NT2/D1 (cell line): ENCODE measurements around the gene DAAM1.

Experiments
- DNase-seq: peaks from one replicate; pipeline ENCODE4 v3.0.0-alpha.2; 2011; ENCODE audit warnings: low read depth, low spot score
- H3K27me3 ChIP-seq: 2 replicates; pipeline ENCODE4 v1.6.0; 2011; ENCODE audit warnings: mild to moderate bottlenecking; ENCODE audit not compliant: insufficient read length, insufficient read depth
- H3K36me3 ChIP-seq: 2 replicates; pipeline ENCODE4 v1.6.1; 2011; ENCODE audit warnings: mild to moderate bottlenecking, low read length, mixed read lengths; ENCODE audit not compliant: insufficient read depth, insufficient read length
- H3K4me1 ChIP-seq: 2 replicates; pipeline ENCODE4 v1.5.1; 2011; ENCODE audit not compliant: insufficient read depth, insufficient read length
- H3K4me3 ChIP-seq: 2 replicates; pipeline ENCODE4 v1.5.1; 2011; ENCODE audit warnings: low read depth; ENCODE audit not compliant: insufficient read length
- H3K9ac ChIP-seq: 2 replicates; pipeline ENCODE4 v1.6.0; 2011; ENCODE audit warnings: low read depth; ENCODE audit not compliant: insufficient read length
- H3K9me3 ChIP-seq: 2 replicates; pipeline ENCODE4 v1.5.1; 2011; ENCODE audit warnings: mild to moderate bottlenecking, low read length; ENCODE audit not compliant: insufficient read depth
- SUZ12 ChIP-seq: IDR thresholded peaks from 2 replicates; pipeline ENCODE4 v1.6.1; 2011; ENCODE audit not compliant: insufficient read length, insufficient read depth; ENCODE audit errors: extremely low read depth
- YY1 ChIP-seq: IDR thresholded peaks from 2 replicates; pipeline ENCODE4 v1.6.1; 2011; ENCODE audit not compliant: insufficient read length, insufficient read depth
- ZNF274 ChIP-seq: IDR thresholded peaks from 2 replicates; pipeline ENCODE4 v1.6.1; 2011; ENCODE audit warnings: mild to moderate bottlenecking, low read depth, low read length

DAAM1 gene

GRCh38 chr14:59275668-59276067 lies 87.2 kb downstream of the DAAM1 start:
- TF ChIP-seq ZNF274 (no peak), YY1 (no peak), SUZ12 (no peak)
- Histone ChIP-seq H3K9ac (no peak overlapping the region), H3K9me3 (no peaks in the 10 kb centered on the region), H3K4me3 (no peak overlapping the region), H3K4me1 (no peaks in the 10 kb centered on the region), H3K27me3 (no peaks in the 10 kb centered on the region), H3K36me3 (no peaks in the 10 kb centered on the region)
- DNase-seq, result no peak

- H3K27me3 ChIP-seq, result no peaks in the 10 kb centered on the region
- no peak overlapping the region for H3K9ac ChIP-seq
Observed at GRCh38 chr14:59276235-59276634, 87.8 kb downstream of the DAAM1 start.

GRCh38 chr14:59277659-59278058 lies 89.2 kb downstream of the DAAM1 start:
- Histone ChIP-seq H3K4me1 (no peaks in the 10 kb centered on the region), H3K36me3 (no peaks in the 10 kb centered on the region), H3K4me3 (no peak overlapping the region), H3K9me3 (no peaks in the 10 kb centered on the region), H3K9ac (no peak overlapping the region), H3K27me3 (no peaks in the 10 kb centered on the region)
- no peak for TF ChIP-seq SUZ12
- TF ChIP-seq YY1, result no peak
- no peak for TF ChIP-seq ZNF274
- no peak for DNase-seq

More at GRCh38 chr14:59276235-59276634, 87.8 kb downstream of the DAAM1 start:
- H3K4me1 ChIP-seq, result no peaks in the 10 kb centered on the region
- no peak for DNase-seq
- no peaks in the 10 kb centered on the region for H3K9me3 ChIP-seq
- H3K4me3 ChIP-seq, result no peak overlapping the region
- no peaks in the 10 kb centered on the region for H3K36me3 ChIP-seq
- TF ChIP-seq YY1, result no peak
- no peak for TF ChIP-seq ZNF274
- no peak for TF ChIP-seq SUZ12

GRCh38 chr14:59278111-59278510 lies 89.6 kb downstream of the DAAM1 start:
- no peaks in the 10 kb centered on the region for H3K36me3 ChIP-seq
- no peak for TF ChIP-seq ZNF274
- TF ChIP-seq YY1, result no peak
- no peak for TF ChIP-seq SUZ12
- H3K4me1 ChIP-seq, result no peaks in the 10 kb centered on the region
- no peaks in the 10 kb centered on the region for H3K9me3 ChIP-seq
- H3K27me3 ChIP-seq, result no peaks in the 10 kb centered on the region
- no peak for DNase-seq
- no peak overlapping the region for H3K9ac ChIP-seq
- H3K4me3 ChIP-seq, result no peak overlapping the region

GRCh38 chr14:59280961-59281360 lies 92.5 kb downstream of the DAAM1 start:
- H3K4me1 ChIP-seq, result no peaks in the 10 kb centered on the region
- no peaks in the 10 kb centered on the region for H3K27me3 ChIP-seq
- no peak for TF ChIP-seq SUZ12
- no peak for TF ChIP-seq ZNF274
- no peak for TF ChIP-seq YY1
- no peak overlapping the region for H3K4me3 ChIP-seq
- H3K9ac ChIP-seq, result no peak overlapping the region
- H3K9me3 ChIP-seq, result peaks cover 16% of the 10 kb centered on the region
- H3K36me3 ChIP-seq, result no peaks in the 10 kb centered on the region
- no peak for DNase-seq

GRCh38 chr14:59281609-59282377 lies 93.3 kb downstream of the DAAM1 start:
- TF ChIP-seq ZNF274 (no peak), SUZ12 (no peak), YY1 (no peak)
- H3K4me1 ChIP-seq, result no peaks in the 10 kb centered on the region
- DNase-seq, result no peak
- H3K9me3 ChIP-seq, result peaks cover 19% of the 10 kb centered on the region
- H3K36me3 ChIP-seq, result no peaks in the 10 kb centered on the region
- H3K27me3 ChIP-seq, result no peaks in the 10 kb centered on the region
- no peak overlapping the region for H3K9ac ChIP-seq
- H3K4me3 ChIP-seq, result no peak overlapping the region

GRCh38 chr14:59282378-59282765 lies 93.9 kb downstream of the DAAM1 start:
- no peak overlapping the region for H3K9ac ChIP-seq
- H3K36me3 ChIP-seq, result no peaks in the 10 kb centered on the region
- H3K9me3 ChIP-seq, result peaks cover 19% of the 10 kb centered on the region
- no peaks in the 10 kb centered on the region for H3K27me3 ChIP-seq
- TF ChIP-seq SUZ12 (no peak), ZNF274 (no peak), YY1 (no peak)
- no peak for DNase-seq
- no peaks in the 10 kb centered on the region for H3K4me1 ChIP-seq
- no peak overlapping the region for H3K4me3 ChIP-seq
